Measurements from ENCODE around the gene SLC23A1.
A peak's percentile ranks its signal among the peaks of the same experiment; 100 is the strongest.

GRCh38 chr5:139403787-139404483, 20.8 kb upstream of the SLC23A1 start, which contains the start of gene SPATA24:
- TF ChIP-seq POLR2A (IDR thresholded peaks at IDR 0.05; ENCODE audit: low read length) (peak; percentile 42), GATA1 (IDR thresholded peaks at IDR 0.05; ENCODE audit: low read depth, low read length) (no peak)
